WTC11 (cell line): Measurements from ENCODE around the gene FAM107B. TPM values are rescaled to one million over a fixed set of nuclear protein-coding genes. Genes with fewer than 3 reads are reported as not detected.

Experiments
- ATAC-seq: fragments of 200-7000 bp; cut with Tn5 transposase; 2 replicates; pipeline ENCODE4 v1.10.0; 2021; ENCODE audit warnings: mild to moderate bottlenecking, moderate library complexity
- Bru-seq: library from RNA; stranded (reverse); fragments of 400-500 nt; gene quantifications from one replicate; lab custom pipeline; 2021; lab: Mats Ljungman, UMichigan
- CTCF ChIA-PET: fragments of 300-600 bp; sonication (Branson Sonifier 250); formaldehyde crosslinking; loops from one replicate; lab custom pipeline; 2021; ENCODE audit warnings: antibody characterized with exemption; lab: Charles Lee
- POLR2A ChIA-PET: fragments of 350-600 bp; sonication (Branson Sonifier 250); formaldehyde crosslinking; loops from one replicate; lab custom pipeline; 2021; ENCODE audit warnings: antibody characterized with exemption; lab: Charles Lee
- DNase-seq: peaks from one replicate; pipeline ENCODE4 v3.0.0; 2021; ENCODE audit warnings: low spot score
- H3K27ac Mint-ChIP-seq: 2 replicates; pipeline ENCODE4 v1.8.0; 2021; ENCODE audit warnings: mixed read lengths
- H3K27me3 Mint-ChIP-seq: 2 replicates; pipeline ENCODE4 v1.8.0; 2021; ENCODE audit warnings: low read depth, mild to moderate bottlenecking, moderate library complexity, mixed read lengths
- H3K36me3 Mint-ChIP-seq: 2 replicates; pipeline ENCODE4 v1.8.0; 2021; ENCODE audit warnings: mixed read lengths
- H3K4me1 Mint-ChIP-seq: 2 replicates; pipeline ENCODE4 v1.8.0; 2022; ENCODE audit warnings: mixed read lengths
- H3K4me3 Mint-ChIP-seq: 2 replicates; pipeline ENCODE4 v1.8.0; 2021; ENCODE audit warnings: mild to moderate bottlenecking, moderate library complexity, mixed read lengths
- H3K9me3 Mint-ChIP-seq: 2 replicates; pipeline ENCODE4 v1.8.0; 2021; ENCODE audit warnings: mixed read lengths
- ARID4B ChIP-seq: sonication (generic); formaldehyde crosslinking; IDR thresholded peaks from 2 replicates; pipeline ENCODE4 v1.8.0; 2023; ENCODE audit warnings: missing genetic modification reagents, mild to moderate bottlenecking, borderline replicate concordance
- ATF1 ChIP-seq: sonication (generic); formaldehyde crosslinking; IDR thresholded peaks from 2 replicates; pipeline ENCODE4 v1.8.1; 2023; ENCODE audit warnings: mild to moderate bottlenecking, moderate library complexity, missing genetic modification reagents
- ATF2 ChIP-seq: sonication (generic); formaldehyde crosslinking; IDR thresholded peaks from 2 replicates; pipeline ENCODE4 v1.8.1; 2022; ENCODE audit warnings: low read depth, missing genetic modification reagents, borderline replicate concordance
- CBFB ChIP-seq: sonication (generic); formaldehyde crosslinking; IDR thresholded peaks from 2 replicates; pipeline ENCODE4 v1.8.1; 2022; ENCODE audit warnings: mild to moderate bottlenecking, low read depth, missing genetic modification reagents
- EMX1 ChIP-seq: fragments of 250-450 bp; sonication (Bioruptor Pico); IDR thresholded peaks from 2 replicates; pipeline ENCODE4 v1.8.0; 2021; ENCODE audit warnings: mild to moderate bottlenecking
- ERG ChIP-seq: fragments of 250-450 bp; sonication (Bioruptor Pico); IDR thresholded peaks from 2 replicates; pipeline ENCODE4 v1.8.0; 2021; ENCODE audit warnings: mild to moderate bottlenecking
- ETV6 ChIP-seq: sonication (generic); formaldehyde crosslinking; IDR thresholded peaks from 2 replicates; pipeline ENCODE4 v1.8.1; 2022; ENCODE audit warnings: mild to moderate bottlenecking, missing genetic modification reagents
- IRF1 ChIP-seq: sonication (generic); formaldehyde crosslinking; IDR thresholded peaks from 2 replicates; pipeline ENCODE4 v1.8.0; 2023; ENCODE audit warnings: missing genetic modification reagents
- JAZF1 ChIP-seq: fragments of 250-450 bp; sonication (Bioruptor Pico); IDR thresholded peaks from 2 replicates; pipeline ENCODE4 v1.9.0; 2021; ENCODE audit warnings: moderate library complexity, mild to moderate bottlenecking, inconsistent platforms
- MLX ChIP-seq: sonication (generic); formaldehyde crosslinking; IDR thresholded peaks from 2 replicates; pipeline ENCODE4 v1.8.1; 2023; ENCODE audit warnings: mild to moderate bottlenecking, missing genetic modification reagents, moderate library complexity
- MXD4 ChIP-seq: fragments of 250-450 bp; sonication (Bioruptor Pico); IDR thresholded peaks from 2 replicates; pipeline ENCODE4 v1.8.0; 2021; ENCODE audit warnings: mild to moderate bottlenecking, moderate library complexity, borderline replicate concordance
- NFE2L1 ChIP-seq: sonication (generic); formaldehyde crosslinking; IDR thresholded peaks from 2 replicates; pipeline ENCODE4 v1.8.1; 2023; ENCODE audit warnings: missing genetic modification reagents
- PREB ChIP-seq: sonication (generic); formaldehyde crosslinking; IDR thresholded peaks from 2 replicates; pipeline ENCODE4 v1.8.1; 2022; ENCODE audit warnings: mild to moderate bottlenecking, missing genetic modification reagents, moderate library complexity, borderline replicate concordance
- SMAD4 ChIP-seq: sonication (generic); formaldehyde crosslinking; IDR thresholded peaks from 2 replicates; pipeline ENCODE4 v1.8.0; 2022; ENCODE audit warnings: mild to moderate bottlenecking, missing genetic modification reagents
- SOX15 ChIP-seq: fragments of 250-450 bp; sonication (Bioruptor Pico); IDR thresholded peaks from 2 replicates; pipeline ENCODE4 v1.9.0; 2021; ENCODE audit warnings: mild to moderate bottlenecking
- TCF7 ChIP-seq: sonication (generic); formaldehyde crosslinking; IDR thresholded peaks from 2 replicates; pipeline ENCODE4 v1.8.0; 2022; ENCODE audit warnings: mild to moderate bottlenecking, low read depth, missing genetic modification reagents, moderate library complexity
- TEAD1 ChIP-seq: sonication (generic); formaldehyde crosslinking; IDR thresholded peaks from 2 replicates; pipeline ENCODE4 v1.8.0; 2022; ENCODE audit warnings: mild to moderate bottlenecking, missing genetic modification reagents
- TP53 ChIP-seq: sonication (generic); formaldehyde crosslinking; IDR thresholded peaks from 2 replicates; pipeline ENCODE4 v1.8.1; 2023; ENCODE audit warnings: mild to moderate bottlenecking, missing genetic modification reagents
- USF1 ChIP-seq: sonication (generic); formaldehyde crosslinking; IDR thresholded peaks from 2 replicates; pipeline ENCODE4 v1.8.0; 2022; ENCODE audit warnings: mild to moderate bottlenecking, missing genetic modification reagents
- ZNF138 ChIP-seq: sonication (generic); formaldehyde crosslinking; conservative IDR thresholded peaks from 2 replicates; pipeline ENCODE4 v1.8.1; 2022; ENCODE audit warnings: mild to moderate bottlenecking, moderate library complexity, missing genetic modification reagents
- ZNF219 ChIP-seq: sonication (generic); formaldehyde crosslinking; IDR thresholded peaks from 2 replicates; pipeline ENCODE4 v1.8.0; 2023; ENCODE audit warnings: missing genetic modification reagents, mild to moderate bottlenecking, borderline replicate concordance
- ZNF416 ChIP-seq: fragments of 250-450 bp; sonication (Bioruptor Pico); IDR thresholded peaks from 2 replicates; pipeline ENCODE4 v1.9.0; 2021; ENCODE audit warnings: mild to moderate bottlenecking, inconsistent platforms
- long read RNA-seq, 3 experiments: library from RNA in 1 of 3; library from capped mRNA in 1 of 3; library from polyadenylated mRNA in 1 of 3; unstranded in 2 of 3; stranded (forward) in 1 of 3; transcript quantifications; one replicate each; pipeline ENCODE4 v2.0.0, GENCODE V29; 2021
- total RNA-seq: library from RNA; stranded (reverse); gene quantifications from 3 replicates; pipeline ENCODE4 v1.2.3, GENCODE V29; 2021

The FAM107B gene
- total RNA-seq: 15.6 to 22.4 TPM (median 18.3 TPM) in 3 replicates
- Bru-seq, nascent RNA: percentile 48 among the genes with signal in this experiment
- long read RNA-seq, experiment 1, transcript FAM107B-211 (4 exons, 2,633 nt): major isoform, 60 of 89 reads
- long read RNA-seq, experiment 1, transcript FAM107B-205 (5 exons, 2,374 nt): minor isoform, 13 of 89 reads
- long read RNA-seq, experiment 1, partial matches to known transcripts: 2 of 89 reads
- long read RNA-seq, experiment 1, other reads (novel, unspliced or antisense): 12 of 89 reads
- long read RNA-seq, experiment 2, transcript FAM107B-211 (4 exons, 2,633 nt): major isoform, 14 of 24 reads
- long read RNA-seq, experiment 2, partial matches to known transcripts: 2 of 24 reads
- long read RNA-seq, experiment 2, other reads (novel, unspliced or antisense): 3 of 24 reads
- long read RNA-seq, experiment 3, partial matches to known transcripts: 1 of 6 reads
- long read RNA-seq, experiment 3, other reads (novel, unspliced or antisense): 3 of 6 reads

GRCh38 chr10:14774797-14775196 lies at the start of gene FAM107B:
Gene FAM107B, minus strand, starts transcription at chr10:14774897. Its CDS starts 234 bp downstream, at chr10:14774663.
- Mint-ChIP-seq H3K36me3 (no peaks in the 10 kb centered on the region), H3K9me3 (peaks cover 9% of the 10 kb centered on the region; the same call in 1 of the 2 replicates), H3K27me3 (no peaks in the 10 kb centered on the region; the same call in 1 of the 2 replicates), H3K4me1 (peaks cover 5% of the 10 kb centered on the region), H3K27ac (no peak within 1 kb of the TSS), H3K4me3 (no peak within 1 kb of the TSS)
- POLR2A ChIA-PET: no interaction called here
- no peak for DNase-seq
- CTCF ChIA-PET: no interaction called here
- no peak for TF ChIP-seq CBFB (CRISPR knock-in tag)
- TF ChIP-seq PREB: no peak
- no peak for TF ChIP-seq NFE2L1
- TF ChIP-seq ERG (CRISPR knock-in tag): no peak
- TF ChIP-seq TP53 (CRISPR knock-in tag): no peak
- TF ChIP-seq SOX15 (CRISPR knock-in tag): no peak
- no peak for TF ChIP-seq MLX (CRISPR knock-in tag)
- no peak for TF ChIP-seq ZNF219 (CRISPR knock-in tag)
- no peak for ATAC-seq

- H3K9me3 Mint-ChIP-seq: no peaks in the 10 kb centered on the region
- ATAC-seq (no peak), DNase-seq (no peak)
- no peaks in the 10 kb centered on the region for H3K36me3 Mint-ChIP-seq
- H3K4me3 Mint-ChIP-seq: no peak overlapping the region
- peaks cover 21% of the 10 kb centered on the region for H3K4me1 Mint-ChIP-seq
- H3K27me3 Mint-ChIP-seq: peaks cover 13% of the 10 kb centered on the region; the same call in 1 of the 2 replicates
- no peak overlapping the region for H3K27ac Mint-ChIP-seq
- CTCF ChIA-PET: interaction anchor here (0.8 to 3.3 kb wide), 13 partner anchors 10 to 326 kb away, joined by 3 to 28 read pairs (median 4); partner anchors contain the start of genes CDNF, HSPA14 and MSANTD7
- POLR2A ChIA-PET: interaction anchor here (1.7 kb wide), 1 partner anchor 14 kb away, joined by 8 read pairs; the partner anchor contains the start of genes CDNF, HSPA14 and MSANTD7
- TF ChIP-seq ARID4B (no peak), EMX1 (no peak), ATF1 (CRISPR knock-in tag) (no peak), CBFB (CRISPR knock-in tag) (no peak), ATF2 (no peak), USF1 (CRISPR knock-in tag) (no peak), MXD4 (no peak), ZNF138 (CRISPR knock-in tag) (no peak), IRF1 (CRISPR knock-in tag) (no peak), ETV6 (no peak), SMAD4 (CRISPR knock-in tag) (no peak), ZNF416 (no peak), TEAD1 (CRISPR knock-in tag) (no peak), TCF7 (CRISPR knock-in tag) (no peak), JAZF1 (CRISPR knock-in tag) (no peak)
Measured at GRCh38 chr10:14823966-14824365, 49.3 kb upstream of the FAM107B start.
